NOMO-1 treated with dmso at 0.1 percent for 144 hours (cell line): ENCODE results near the gene CCDC178.
"Not testable (repeated sequence)": the region's sequence is repeated elsewhere in the genome, so short reads cannot be mapped to it uniquely, and the experiment has no call there.

Source experiments
- DNase-seq: peaks from one replicate; lab custom pipeline; 2025; ENCODE audit not compliant: unreplicated experiment; lab: John Stamatoyannopoulos, UW

The CCDC178 gene

DNA sequence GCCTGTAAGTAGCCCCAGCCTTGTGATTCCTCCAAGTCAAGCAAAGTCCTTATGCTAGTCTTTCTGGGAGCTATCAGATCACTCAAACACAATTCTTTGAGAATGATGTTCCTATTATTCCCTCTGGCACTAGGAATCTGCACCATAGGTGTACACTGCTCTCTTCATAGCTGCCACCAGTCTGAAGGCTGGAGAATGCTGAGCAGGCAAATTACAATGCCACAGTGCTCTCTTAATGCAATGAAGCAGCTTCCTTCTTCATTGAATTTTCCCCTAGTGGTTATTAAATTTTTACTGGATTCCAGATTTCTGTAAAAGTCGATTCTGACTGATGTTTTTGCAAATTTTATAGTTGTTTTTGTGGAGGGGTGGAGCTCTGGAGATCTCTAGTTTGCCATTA lies 84.8 kb downstream of the CCDC178 start:
- no peak for DNase-seq

DNA sequence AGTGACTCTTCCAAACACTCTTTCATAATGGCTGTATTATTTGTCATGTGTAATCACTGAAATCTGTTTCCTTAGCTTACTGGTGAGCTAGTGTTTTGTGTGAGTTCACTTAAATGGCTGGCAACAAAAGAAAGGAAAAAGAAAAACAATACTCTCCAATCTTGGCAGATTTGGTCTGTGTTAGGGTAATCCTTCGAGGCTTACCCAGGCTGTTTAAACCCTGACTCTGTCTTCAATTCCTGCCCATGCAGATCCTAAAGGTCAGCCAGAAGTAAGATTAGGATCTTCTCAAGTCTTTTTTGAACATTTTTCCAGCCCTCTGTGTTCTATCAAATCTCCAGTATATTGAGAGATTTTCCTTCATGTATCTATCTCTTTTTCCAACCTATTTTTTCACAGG lies 85.3 kb downstream of the CCDC178 start:
- no peak for DNase-seq

DNA sequence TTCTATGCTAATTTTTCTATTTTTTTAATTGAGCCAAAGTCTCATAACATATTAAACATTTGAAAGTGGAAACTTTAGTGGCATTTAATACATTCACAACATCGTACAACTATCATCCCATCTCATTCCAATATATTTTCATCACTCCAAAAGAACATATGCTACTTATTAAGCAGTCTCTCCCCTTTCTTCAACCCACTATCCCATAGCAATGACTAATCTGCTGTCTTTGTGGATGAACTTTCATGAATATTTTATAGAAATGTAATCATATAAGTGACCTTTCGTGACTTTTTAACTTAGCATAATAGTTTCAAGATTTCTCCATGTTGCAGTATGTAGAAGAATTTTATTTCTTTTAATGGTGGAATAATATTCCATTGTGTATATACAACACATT lies 90.3 kb downstream of the CCDC178 start:
- DNase-seq: no peak

DNA sequence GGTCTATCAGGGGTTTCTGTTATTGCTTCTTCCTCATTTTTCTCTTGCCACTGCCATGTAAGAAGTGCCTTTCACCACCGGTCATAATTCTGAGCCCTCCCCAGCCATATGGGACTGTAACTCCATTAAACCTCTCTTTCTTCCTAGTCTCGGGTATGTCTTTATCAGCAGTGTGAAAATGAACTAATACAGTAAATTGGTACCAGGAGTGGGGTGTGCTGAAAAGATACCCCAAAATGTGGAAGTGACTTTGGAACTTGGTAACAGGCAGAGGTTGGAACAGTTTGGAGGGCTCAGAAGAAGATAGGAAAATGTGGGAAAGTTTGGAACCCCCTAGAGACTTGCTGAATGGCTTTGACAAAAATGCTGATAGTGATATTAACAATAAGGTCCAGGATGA lies 100.8 kb downstream of the CCDC178 start:
- DNase-seq: not testable (repeated sequence)

DNA sequence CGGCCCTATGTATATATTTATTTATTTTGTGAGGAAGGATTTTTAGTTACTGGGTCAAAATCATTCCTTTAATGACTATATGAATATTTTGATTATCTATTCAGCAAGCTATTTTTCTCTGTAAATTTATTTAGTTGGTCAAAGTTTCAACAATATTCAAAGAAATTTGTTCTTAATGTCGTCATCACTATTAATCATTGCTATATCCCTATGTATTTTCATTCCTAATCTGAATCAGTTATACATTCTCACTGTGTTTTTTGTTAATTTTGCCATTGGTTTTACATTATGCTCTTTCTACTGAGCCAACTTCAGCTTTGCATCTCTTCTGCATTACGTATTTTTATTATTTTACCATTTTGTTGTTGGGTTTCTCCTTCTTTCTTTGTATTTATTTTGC lies 105.7 kb downstream of the CCDC178 start:
- no peak for DNase-seq

DNA sequence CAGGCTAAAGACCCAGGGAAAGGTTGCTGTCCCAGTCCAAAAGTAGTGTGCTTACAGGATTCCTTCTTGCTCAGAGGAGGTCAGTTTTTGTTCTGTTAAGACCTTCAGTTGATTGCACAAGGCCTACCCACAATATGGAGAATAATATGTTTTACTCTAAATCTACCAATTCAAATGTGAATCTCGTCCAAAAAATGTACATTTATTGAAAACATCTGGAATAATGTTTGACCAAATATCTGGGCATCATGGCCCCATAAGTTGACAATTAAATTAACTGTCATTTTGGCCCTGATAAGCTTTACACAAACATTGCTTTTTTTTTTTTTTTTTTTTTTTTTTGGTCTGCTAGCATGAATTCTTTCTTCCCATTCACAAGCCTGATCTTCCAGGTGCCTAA lies 109.8 kb downstream of the CCDC178 start:
- DNase-seq: no peak

DNA sequence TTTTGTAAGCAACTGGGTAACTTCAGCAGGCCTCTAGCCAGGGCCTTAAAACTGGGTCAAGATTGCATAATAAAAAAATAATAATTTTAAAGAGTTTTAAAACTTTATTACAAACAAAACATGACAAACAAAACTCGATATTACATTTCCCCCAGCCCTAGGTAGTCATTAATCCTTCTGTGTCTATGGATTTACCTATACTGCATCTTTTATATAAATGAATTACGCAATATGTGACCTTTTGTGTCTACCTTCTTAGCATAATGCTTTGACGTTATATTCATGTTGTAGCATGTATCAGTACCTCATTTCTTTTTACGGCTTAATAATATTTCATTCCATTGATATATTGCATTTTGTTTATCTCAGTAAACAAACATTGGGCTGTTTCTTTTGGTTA lies 113.5 kb downstream of the CCDC178 start:
- no peak for DNase-seq

DNA sequence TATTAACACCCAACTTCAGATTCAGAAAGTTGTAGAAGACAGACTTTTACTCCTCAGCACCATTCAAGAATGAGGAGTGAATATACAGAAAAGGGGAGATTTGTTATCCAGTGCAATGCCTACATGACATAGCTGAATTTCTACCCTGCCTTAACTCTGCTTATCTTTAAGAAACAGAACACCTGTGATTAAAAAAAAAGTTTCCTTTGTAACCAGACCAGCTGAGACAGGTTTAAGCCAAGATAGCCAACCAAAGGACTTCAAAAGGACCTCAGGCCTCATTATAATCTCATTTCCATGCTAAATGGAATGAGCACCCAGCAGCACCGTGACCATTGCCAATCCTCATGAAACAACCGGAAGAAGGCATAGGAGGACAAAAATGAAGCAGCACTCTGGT lies 122.9 kb downstream of the CCDC178 start:
- DNase-seq: no peak

DNA sequence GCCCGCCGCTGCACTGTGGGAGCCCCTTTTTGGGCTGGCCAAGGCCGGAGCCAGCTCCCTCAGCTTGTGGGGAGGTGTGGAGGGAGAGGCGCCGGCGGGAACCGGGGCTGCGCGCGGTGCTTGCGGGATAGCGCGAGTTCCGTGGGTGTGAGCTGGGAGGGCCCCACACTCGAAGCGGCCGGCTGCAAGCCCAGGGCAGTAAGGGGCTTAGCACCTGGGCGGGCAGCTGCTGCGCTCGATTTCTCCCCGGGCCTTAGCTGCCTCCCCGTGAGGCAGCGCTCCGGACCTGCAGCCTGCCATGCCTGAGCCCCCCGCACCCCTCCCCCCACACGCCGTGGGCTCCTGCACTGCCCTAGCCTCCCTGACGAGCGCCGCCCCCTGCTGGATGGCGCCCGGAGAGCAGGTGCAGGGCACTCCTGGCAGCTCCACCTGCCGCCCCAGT lies 124.4 kb downstream of the CCDC178 start:
- no peak for DNase-seq

DNA sequence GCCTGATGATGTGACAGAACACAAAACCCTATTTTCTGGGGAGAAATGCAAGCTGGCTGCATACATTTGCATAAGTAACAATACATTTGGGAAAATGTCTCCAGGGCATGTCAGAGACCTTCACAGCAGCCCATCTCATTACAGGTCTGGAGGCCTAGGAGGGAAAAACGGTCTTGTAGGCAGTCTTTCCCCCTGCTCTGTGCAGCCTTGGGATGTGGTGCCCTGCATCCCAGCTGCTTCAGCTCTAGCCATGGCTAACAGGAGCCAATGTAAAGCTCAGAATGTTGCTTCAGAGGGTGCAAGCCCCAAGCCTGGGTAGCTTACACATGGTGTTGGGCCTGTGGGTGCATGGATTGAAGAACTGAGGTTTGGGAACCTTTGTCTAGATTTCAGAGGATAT lies 133.0 kb downstream of the CCDC178 start:
- DNase-seq: no peak

DNA sequence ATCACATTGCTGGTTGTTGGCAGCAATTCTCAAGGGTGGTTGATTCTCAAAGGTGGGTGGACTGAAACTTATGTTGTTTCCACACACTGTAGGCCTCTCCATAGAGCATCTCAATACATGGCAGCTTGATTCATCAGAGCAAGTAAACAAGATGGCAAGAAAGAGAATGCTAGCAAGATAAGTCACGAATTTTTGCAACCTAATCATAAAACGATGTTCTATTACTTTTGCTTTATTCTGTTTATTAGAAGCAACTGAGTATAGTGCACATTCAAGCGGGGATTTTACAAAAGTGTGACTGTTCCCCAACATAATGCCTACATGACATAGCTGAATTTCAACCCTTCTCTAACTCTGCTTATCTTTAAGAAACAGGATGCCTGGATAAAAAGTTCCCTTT lies 136.2 kb downstream of the CCDC178 start:
- DNase-seq: no peak

DNA sequence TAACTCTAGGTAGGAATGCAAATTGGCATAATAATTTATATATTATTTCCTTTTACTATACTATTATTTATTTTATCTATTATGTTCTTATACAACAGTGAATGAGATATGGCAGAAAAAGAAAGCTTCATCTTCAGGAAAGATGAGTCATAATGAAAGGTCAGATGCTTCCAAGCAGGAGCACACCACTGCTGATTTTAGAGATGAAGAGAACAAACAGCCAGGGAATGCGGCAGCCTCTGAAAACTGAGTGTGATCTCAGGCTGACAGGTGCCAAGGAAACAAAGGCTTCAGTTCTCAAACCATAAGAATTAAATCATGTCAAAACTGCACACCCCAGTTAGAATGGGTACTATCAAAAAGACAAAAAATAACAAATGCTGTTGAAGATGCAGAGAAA lies 149.0 kb downstream of the CCDC178 start:
- no peak for DNase-seq

DNA sequence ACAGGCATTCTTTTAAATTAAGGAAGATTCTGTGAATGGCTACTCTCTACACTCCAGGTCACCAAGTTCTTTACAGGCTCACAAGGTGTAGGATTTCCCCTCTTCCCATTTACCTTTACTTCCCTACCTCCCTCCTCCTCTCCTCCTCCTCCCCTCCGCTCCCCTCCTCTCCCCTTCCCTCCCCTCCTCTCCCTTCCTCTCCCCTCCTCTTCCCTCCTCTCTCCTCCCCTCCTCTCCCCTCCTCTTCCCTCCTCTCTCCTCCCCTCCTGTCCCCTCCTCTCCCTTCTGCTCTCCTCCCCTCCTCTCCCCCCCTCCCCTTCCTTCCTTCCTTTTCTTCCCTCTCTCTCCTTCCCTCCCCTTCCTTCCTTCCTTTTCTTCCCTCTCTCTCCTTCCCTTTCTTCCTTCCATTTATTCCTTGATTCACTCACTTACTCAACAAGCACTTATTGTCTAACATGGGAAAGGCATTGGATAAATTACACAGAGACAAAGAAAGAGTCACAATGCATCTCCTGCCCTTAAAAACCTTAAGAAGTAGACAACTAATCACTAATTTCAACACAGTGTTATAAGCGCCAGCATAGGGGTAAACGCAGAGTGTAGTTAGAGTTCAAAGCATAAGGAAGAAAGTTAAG lies 152.3 kb downstream of the CCDC178 start:
- DNase-seq: no peak

DNA sequence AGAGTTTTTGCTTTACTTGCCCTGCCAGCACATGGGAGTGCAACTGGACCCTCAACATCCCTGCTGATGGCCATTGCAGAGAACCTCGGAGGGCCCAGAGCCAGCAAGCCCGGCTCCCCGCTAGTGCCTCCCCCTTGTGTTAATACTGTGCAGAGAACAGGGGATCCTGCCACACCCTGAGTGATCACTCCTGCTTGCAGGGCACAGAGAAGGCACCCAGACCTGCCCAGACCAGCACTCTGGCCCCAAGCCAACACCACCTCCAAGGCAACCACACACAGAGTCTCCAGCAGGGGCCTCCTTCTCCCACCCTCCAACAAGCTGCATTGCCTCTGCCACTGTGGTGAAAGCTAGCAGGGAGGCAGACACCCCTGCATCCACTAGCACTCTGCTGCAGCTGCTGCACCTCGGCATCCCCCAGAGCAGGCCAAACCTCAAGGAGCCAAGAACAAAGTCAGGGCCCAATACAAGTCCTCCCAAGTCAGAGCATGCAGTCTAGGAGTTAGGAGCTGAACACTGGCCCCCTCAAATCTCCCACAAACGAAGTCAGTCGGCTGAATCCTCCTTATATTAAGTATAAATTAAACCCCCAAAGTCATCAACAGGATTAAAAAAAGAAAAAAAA lies 157.7 kb downstream of the CCDC178 start:
- DNase-seq: no peak

DNA sequence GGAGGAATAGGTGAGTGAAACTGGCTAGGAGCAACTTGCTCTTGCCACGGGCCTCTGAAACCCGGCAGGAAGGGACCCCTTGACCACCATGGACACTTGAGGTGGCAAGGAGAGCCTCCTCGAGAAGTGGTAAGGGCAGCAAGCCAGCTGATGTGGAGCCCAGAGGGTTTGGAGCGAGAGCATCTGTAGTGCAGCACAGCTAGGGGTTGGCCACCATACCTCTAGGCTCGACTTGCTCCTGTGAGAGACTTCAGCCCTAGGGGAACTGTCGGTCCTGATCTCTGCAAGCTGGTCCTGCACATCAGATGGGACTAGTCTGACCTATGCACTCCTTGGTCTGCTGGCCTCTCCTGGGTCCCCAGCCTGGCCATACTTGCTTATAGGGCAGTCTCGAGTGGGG lies 158.4 kb downstream of the CCDC178 start:
- no peak for DNase-seq

DNA sequence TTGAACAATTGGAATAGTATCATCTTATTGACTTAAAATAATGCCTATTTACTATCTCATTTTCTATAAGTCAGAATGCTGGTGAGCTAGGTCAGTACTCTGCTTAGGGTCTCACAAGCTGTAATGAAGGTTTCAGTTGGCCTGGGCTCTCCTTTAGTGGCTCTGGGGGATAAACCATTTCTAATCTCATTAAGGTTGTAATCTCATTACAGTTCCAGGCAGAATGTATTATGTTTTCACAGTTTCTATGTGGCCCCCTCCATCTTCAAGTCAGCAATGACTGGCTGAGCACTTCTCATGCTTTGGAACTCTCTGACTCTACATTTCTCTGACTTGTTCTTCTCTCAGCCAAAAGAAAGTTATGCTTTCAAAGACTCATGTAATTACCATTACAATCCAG lies 163.1 kb downstream of the CCDC178 start:
- DNase-seq: no peak

DNA sequence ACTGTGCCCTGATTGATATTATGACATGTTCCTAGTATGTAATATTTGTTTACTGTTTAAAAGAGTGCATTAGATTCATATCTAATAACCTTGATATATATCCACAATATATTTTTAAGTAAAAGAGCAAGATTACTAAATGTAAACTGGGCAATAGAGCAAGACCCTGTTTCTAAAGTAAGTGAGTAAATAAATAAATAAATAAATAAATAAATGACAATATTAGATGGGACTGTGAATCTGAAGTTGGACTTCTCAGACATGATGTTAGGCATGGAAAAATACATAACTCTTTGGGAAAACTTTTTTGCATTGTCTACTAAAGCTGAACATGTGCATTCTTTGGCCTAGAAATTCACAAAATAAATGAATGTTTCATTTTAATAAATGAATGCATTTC lies 164.7 kb downstream of the CCDC178 start:
- no peak for DNase-seq

DNA sequence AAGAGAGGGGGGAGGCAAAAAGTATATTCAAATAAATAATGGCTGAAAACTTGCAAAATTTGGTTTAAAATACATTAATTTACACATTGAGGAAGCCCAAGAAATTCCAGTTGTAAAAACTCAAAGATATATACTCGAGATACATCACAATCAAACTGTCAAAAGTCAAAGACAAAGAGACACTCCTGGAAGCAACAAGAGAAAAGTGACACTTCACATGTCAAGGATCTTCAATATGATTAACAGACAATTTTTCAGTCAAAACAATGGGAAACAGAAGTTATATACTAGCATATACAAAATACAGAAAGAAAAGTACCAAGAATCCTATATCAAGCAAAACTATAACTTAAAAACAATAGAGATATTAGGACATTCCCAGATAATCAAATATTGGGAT lies 170.2 kb downstream of the CCDC178 start:
- no peak for DNase-seq

DNA sequence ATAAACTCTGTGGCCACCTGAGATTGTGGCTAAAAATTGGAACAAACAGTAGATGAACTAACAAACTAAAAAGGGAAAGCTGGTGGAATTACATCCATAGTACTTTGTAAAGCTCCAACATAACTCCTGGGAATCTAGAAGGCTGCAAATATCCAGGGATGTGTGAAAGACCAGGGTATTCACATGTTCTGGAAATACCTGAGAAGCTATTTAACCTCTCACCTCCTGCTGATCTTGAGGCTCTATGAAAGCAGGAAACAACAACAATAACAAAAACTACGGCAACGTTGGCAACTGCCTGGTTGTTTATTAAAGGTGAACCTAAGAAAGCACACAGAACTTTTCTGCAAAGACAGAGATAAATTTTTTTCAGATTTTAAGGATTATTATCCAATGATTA lies 171.3 kb downstream of the CCDC178 start:
- DNase-seq: no peak

DNA sequence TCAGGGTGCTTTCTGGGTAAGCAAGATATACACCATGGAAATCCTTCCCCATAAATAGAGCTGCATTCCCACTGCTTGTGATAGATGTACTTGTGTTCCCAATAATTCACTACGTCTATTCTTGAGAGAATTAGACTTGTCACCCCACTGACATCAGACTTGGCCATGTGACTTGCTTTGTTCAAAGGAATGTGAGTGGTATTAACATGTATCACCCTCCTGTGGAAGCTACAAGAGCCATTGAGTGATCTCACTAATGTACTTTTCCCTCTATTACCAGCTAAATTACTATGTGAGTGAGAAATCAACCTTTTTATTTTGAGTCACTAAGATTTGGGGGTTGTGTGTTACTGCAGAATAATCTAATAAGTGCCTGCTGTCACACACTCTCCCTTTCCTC lies 176.0 kb downstream of the CCDC178 start:
- DNase-seq: no peak

DNA sequence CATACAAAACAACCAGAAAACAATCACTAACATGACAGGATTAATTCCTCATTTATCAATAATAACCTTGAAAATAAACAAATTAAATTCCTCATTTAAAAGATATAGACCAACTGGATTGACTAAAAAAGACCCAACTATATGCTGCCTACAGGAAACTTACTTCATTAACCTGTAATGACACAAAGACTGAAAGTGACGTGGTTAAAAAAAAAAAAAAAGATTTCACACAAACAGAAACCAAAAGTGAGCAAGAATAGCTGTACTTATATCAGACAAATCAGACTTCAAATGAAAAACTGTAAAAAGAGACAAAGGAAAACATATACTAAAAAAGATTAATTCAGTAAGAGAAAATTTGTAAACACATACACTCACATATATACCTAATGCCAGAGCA lies 201.2 kb downstream of the CCDC178 start:
- DNase-seq: no peak

DNA sequence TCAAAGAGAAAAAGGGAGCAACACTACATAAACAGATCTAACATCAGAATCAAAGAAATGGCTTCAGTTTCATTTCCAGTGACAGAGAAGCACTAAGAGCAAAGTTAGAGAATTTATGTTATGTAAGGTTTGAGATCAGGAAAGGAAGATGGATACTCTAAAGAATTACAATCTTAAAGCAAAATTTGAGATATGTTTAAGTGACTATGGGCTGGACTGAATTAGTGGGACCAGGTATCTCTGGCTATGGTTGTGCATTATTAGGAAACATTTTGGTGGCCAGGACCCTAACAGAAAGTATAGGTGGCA lies 208.2 kb downstream of the CCDC178 start:
- no peak for DNase-seq
